Esophagus muscularis mucosa (tissue), 4 donors: ENCODE results near the gene MARK1. TPM values are rescaled to one million over a fixed set of nuclear protein-coding genes. Genes with fewer than 3 reads are reported as not detected.

ENCODE experiments used
- DNase-seq: peaks from one replicate; pipeline ENCODE4 v3.0.0-alpha.2; 2017; ENCODE audit errors: extremely low spot score
- H3K27ac ChIP-seq, 4 donors: fragments of 200-600 bp; sonication (generic); replicated peaks in 1 of 4; 1 replicate in 3 of 4; 2 replicates in 1 of 4; pipeline ENCODE4 v1.5.1; 2016 to 2019; ENCODE audit warnings: mild to moderate bottlenecking in 1 of 4
- H3K27me3 ChIP-seq, 4 donors: fragments of 200-600 bp; sonication (generic); one replicate each; pipeline versions ENCODE4 v1.5.1 to v1.6.0; 2016 to 2019
- H3K36me3 ChIP-seq, 4 donors: fragments of 200-600 bp; sonication (generic); one replicate each; pipeline ENCODE4 v1.5.1; 2016 to 2019
- H3K4me1 ChIP-seq, 4 donors: fragments of 200-600 bp; sonication (generic); one replicate each; pipeline ENCODE4 v1.5.1; 2016 to 2019
- H3K4me3 ChIP-seq, 4 donors: fragments of 200-600 bp; sonication (generic); 1 replicate in 2 of 4; 2 replicates in 2 of 4; pipeline ENCODE4 v1.5.1; 2016 to 2019; ENCODE audit warnings: mild to moderate bottlenecking in 4 of 4, moderate library complexity in 1 of 4
- H3K9me3 ChIP-seq, 4 donors: fragments of 200-600 bp; sonication (generic); 1 replicate in 3 of 4; 2 replicates in 1 of 4; pipeline ENCODE4 v1.5.1; 2016 to 2019
- CTCF ChIP-seq, 3 experiments: fragments of 200-600 bp in 2 of 3; fragments of 450-650 bp in 1 of 3; sonication (generic) in 2 of 3; IDR thresholded peaks; one replicate each; pipeline ENCODE4 v1.5.1; 2017 to 2019; ENCODE audit warnings: antibody characterized with exemption in 3 of 3, mild to moderate bottlenecking in 2 of 3, moderate library complexity in 1 of 3
- EP300 ChIP-seq: sonication (generic); formaldehyde crosslinking; IDR thresholded peaks from one replicate; pipeline ENCODE4 v1.6.1; 2017; ENCODE audit warnings: antibody characterized with exemption
- POLR2A ChIP-seq: fragments of 450-650 bp; IDR thresholded peaks from one replicate; pipeline ENCODE4 v1.6.1; 2017; ENCODE audit warnings: antibody characterized with exemption, moderate library complexity, mild to moderate bottlenecking, low read depth
- POLR2AphosphoS5 ChIP-seq, 2 donors: sonication (generic); formaldehyde crosslinking; IDR thresholded peaks; one replicate each; pipeline ENCODE4 v1.6.1; 2017; ENCODE audit warnings: antibody characterized with exemption in 2 of 2
- WGBS: methylation state at CpG from one replicate; pipeline ENCODE4 v1.1.5; 2018; 5-methylcytosine and 5-hydroxymethylcytosine counted together
- intact Hi-C: fragments of 100-400 bp; cut with DNase I; formaldehyde crosslinking; loops from one replicate; pipeline ENCODE4 v1.15.1; 2023
- total RNA-seq, 4 donors: library from RNA; depleted of rRNA; stranded (reverse); fragments of >200 nt; gene quantifications; one replicate each; pipeline versions ENCODE4 v1.1.0 to v1.2.1, GENCODE V29; 2016

MARK1 gene
- total RNA-seq, 4 donors from 2014 or later = 16.7 to 24.4 (median 17.6) TPM

GRCh38 chr1:220701974-220702373, 174.0 kb downstream of the MARK1 start:
- H3K27ac ChIP-seq = no peak overlapping the region
- H3K27me3 ChIP-seq = no peaks in the 10 kb centered on the region
- peak; percentile 26 for DNase-seq
- no peaks in the 10 kb centered on the region for H3K9me3 ChIP-seq
- peaks cover 0 to 15% (median 11%) of the 10 kb centered on the region in 4 donors for H3K36me3 ChIP-seq
- peaks cover 0 to 18% (median 12%) of the 10 kb centered on the region in 4 donors for H3K4me1 ChIP-seq
- H3K4me3 ChIP-seq = no peak overlapping the region
- 87% methylated on average over 6 of the region's 6 CpGs for WGBS
- no peak for TF ChIP-seq CTCF (IDR thresholded peaks at IDR 0.05)
- no peak for TF ChIP-seq POLR2AphosphoS5 (IDR thresholded peaks at IDR 0.05)
- TF ChIP-seq EP300 = no peak
- TF ChIP-seq POLR2A = no peak
- intact Hi-C loops = no loop called here

- H3K9me3 ChIP-seq = no peaks in the 10 kb centered on the region
- no peak overlapping the region for H3K4me3 ChIP-seq
- H3K27me3 ChIP-seq = no peaks in the 10 kb centered on the region
- H3K36me3 ChIP-seq = peaks cover 0 to 7% (median 3%) of the 10 kb centered on the region in 4 donors
- no peak overlapping the region for H3K27ac ChIP-seq
- TF ChIP-seq CTCF (IDR thresholded peaks at IDR 0.05) (no peak), EP300 (no peak), POLR2A (no peak), POLR2AphosphoS5 (IDR thresholded peaks at IDR 0.05) (no peak)
- H3K4me1 ChIP-seq = peaks cover 0 to 18% (median 12%) of the 10 kb centered on the region in 4 donors
- DNase-seq = peak; percentile 62
- intact Hi-C loops = no loop called here
- WGBS = 42% methylated on average over 5 of the region's 5 CpGs
Observed at GRCh38 chr1:220702733-220703270, 174.9 kb downstream of the MARK1 start.

GRCh38 chr1:220703305-220703704, 175.4 kb downstream of the MARK1 start:
- Histone ChIP-seq H3K4me1 (peaks cover 0 to 18% (median 12%) of the 10 kb centered on the region in 4 donors), H3K36me3 (peaks cover 0 to 2% (median 0%) of the 10 kb centered on the region in 4 donors), H3K27me3 (no peaks in the 10 kb centered on the region), H3K27ac (no peak overlapping the region), H3K4me3 (no peak overlapping the region), H3K9me3 (no peaks in the 10 kb centered on the region)
- DNase-seq = peak; percentile 55
- WGBS = 85% methylated on average over 4 of the region's 4 CpGs
- intact Hi-C loops = no loop called here
- TF ChIP-seq EP300 (no peak), CTCF (IDR thresholded peaks at IDR 0.05) (no peak), POLR2AphosphoS5 (IDR thresholded peaks at IDR 0.05) (no peak), POLR2A (no peak)

- H3K27me3 ChIP-seq = no peaks in the 10 kb centered on the region
- H3K4me1 ChIP-seq = peaks cover 0 to 9% (median 4%) of the 10 kb centered on the region in 4 donors
- H3K4me3 ChIP-seq = no peak overlapping the region
- TF ChIP-seq EP300 = no peak
- TF ChIP-seq CTCF (IDR thresholded peaks at IDR 0.05) = no peak
- no peak for TF ChIP-seq POLR2AphosphoS5 (IDR thresholded peaks at IDR 0.05)
- TF ChIP-seq POLR2A = no peak
- H3K36me3 ChIP-seq = no peaks in the 10 kb centered on the region
- no peak for DNase-seq
- H3K27ac ChIP-seq = no peak overlapping the region
- intact Hi-C loops = no loop called here
- H3K9me3 ChIP-seq = no peaks in the 10 kb centered on the region
- 78% methylated on average over 7 of the region's 7 CpGs for WGBS
Observed at GRCh38 chr1:220705782-220706181, 177.8 kb downstream of the MARK1 start.

GRCh38 chr1:220706480-220706879, 178.5 kb downstream of the MARK1 start:
- WGBS = 70% methylated on average over 9 of the region's 9 CpGs
- H3K36me3 ChIP-seq = no peaks in the 10 kb centered on the region
- intact Hi-C loops = no loop called here
- no peaks in the 10 kb centered on the region for H3K9me3 ChIP-seq
- H3K4me3 ChIP-seq = no peak overlapping the region
- peaks cover 0 to 9% (median 0%) of the 10 kb centered on the region in 4 donors for H3K4me1 ChIP-seq
- TF ChIP-seq EP300 (no peak), POLR2A (no peak), POLR2AphosphoS5 (IDR thresholded peaks at IDR 0.05) (no peak), CTCF (IDR thresholded peaks at IDR 0.05) (no peak)
- DNase-seq = no peak
- no peaks in the 10 kb centered on the region for H3K27me3 ChIP-seq
- H3K27ac ChIP-seq = no peak overlapping the region
